ENCODE results near the gene DHRSX. TPM values are rescaled to one million over a fixed set of nuclear protein-coding genes. Genes with fewer than 3 reads are reported as not detected.
"Not testable (repeated sequence)": the region's sequence is repeated elsewhere in the genome, so short reads cannot be mapped to it uniquely, and the experiment has no call there.

Gene DHRSX
- total and polyA plus RNA-seq, 3 donors from 2014 or later = 15.3 to 31.3 (median 29.2) TPM

DNA sequence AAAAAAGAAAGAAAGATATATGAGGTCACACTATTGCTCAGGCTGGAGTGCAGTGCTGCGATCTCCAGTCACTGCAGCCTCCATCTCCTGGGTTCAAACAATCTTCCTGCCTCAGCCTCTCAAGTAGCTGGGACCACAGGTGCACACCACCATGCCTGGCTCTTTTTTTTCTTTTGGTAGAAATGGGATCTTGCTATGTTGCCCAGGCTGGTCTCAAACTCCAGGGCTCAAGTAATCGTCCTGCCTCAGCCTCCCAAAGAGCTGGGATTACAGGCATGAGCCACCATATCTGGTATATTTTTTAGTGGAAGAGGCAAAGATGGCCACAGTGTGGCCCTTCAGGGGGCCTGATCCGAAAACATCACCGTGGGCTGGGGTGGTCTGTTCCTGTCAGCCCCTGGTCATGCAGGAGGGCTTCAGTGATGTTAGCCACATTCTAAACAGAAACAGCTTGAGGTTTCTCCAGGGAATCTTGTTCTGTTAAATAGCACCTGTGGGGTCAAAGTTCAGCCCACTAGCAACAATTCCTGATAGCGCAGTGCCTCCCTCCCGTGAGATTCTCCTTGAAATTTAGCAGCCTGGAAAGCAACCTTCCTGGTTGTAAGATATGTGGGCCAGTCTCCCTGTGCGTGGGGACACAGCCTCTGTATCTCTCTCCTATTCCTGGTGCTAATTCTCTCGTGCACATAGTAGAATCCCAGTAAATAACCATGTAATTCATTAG lies 7.3 kb upstream of the DHRSX start:
- H3K27me3 ChIP-seq = no peaks in the 10 kb centered on the region
- 54 to 59% methylated on average over 6 to 8 of the region's 8 CpGs for WGBS, 2 donors
- no peak overlapping the region for H3K4me3 ChIP-seq
- intact Hi-C loops (cut with DNase I; ENCODE audit: low total_unique reads) = no loop called here
- no peak for DNase-seq
- H3K27ac ChIP-seq = no peak overlapping the region
- H3K9me3 ChIP-seq = no peaks in the 10 kb centered on the region
- TF ChIP-seq POLR2A (IDR thresholded peaks at IDR 0.05) = no peak
- TF ChIP-seq, protein P1, sequence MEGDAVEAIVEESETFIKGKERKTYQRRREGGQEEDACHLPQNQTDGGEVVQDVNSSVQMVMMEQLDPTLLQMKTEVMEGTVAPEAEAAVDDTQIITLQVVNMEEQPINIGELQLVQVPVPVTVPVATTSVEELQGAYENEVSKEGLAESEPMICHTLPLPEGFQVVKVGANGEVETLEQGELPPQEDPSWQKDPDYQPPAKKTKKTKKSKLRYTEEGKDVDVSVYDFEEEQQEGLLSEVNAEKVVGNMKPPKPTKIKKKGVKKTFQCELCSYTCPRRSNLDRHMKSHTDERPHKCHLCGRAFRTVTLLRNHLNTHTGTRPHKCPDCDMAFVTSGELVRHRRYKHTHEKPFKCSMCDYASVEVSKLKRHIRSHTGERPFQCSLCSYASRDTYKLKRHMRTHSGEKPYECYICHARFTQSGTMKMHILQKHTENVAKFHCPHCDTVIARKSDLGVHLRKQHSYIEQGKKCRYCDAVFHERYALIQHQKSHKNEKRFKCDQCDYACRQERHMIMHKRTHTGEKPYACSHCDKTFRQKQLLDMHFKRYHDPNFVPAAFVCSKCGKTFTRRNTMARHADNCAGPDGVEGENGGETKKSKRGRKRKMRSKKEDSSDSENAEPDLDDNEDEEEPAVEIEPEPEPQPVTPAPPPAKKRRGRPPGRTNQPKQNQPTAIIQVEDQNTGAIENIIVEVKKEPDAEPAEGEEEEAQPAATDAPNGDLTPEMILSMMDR (IDR thresholded peaks at IDR 0.05) = no peak
- no peaks in the 10 kb centered on the region for H3K36me3 ChIP-seq (ENCODE audit: low read depth, missing control alignments)
- no peaks in the 10 kb centered on the region for H3K4me1 ChIP-seq

DNA sequence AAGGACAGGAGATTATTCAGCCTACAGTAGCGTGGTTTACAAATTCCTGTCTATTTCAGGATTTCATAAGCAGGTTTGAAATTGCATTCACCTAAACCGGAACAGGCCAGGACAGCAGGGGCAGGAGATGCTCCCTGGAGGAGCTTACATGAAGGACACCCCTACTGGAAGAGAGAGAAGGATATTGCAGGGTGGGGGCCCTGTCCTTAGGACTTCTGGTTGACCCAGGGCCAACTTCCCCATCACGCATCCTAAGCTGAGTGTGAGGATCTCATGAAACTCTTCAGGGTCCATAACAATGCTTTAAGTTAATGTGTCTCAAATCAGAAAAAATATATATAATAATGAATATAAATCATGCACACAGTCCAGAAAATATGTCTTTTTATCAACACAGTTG lies 6.4 kb upstream of the DHRSX start:
- no peaks in the 10 kb centered on the region for H3K4me1 ChIP-seq
- no peaks in the 10 kb centered on the region for H3K36me3 ChIP-seq (ENCODE audit: low read depth, missing control alignments)
- no peak overlapping the region for H3K27ac ChIP-seq
- no peak overlapping the region for H3K4me3 ChIP-seq
- H3K27me3 ChIP-seq = no peaks in the 10 kb centered on the region
- intact Hi-C loops (cut with DNase I; ENCODE audit: low total_unique reads) = no loop called here
- TF ChIP-seq, protein P1 (IDR thresholded peaks at IDR 0.05) = no peak
- TF ChIP-seq POLR2A (IDR thresholded peaks at IDR 0.05) = no peak
- WGBS, 2 donors = 95% methylated on average over 3 of the region's 3 CpGs
- DNase-seq = no peak
- no peaks in the 10 kb centered on the region for H3K9me3 ChIP-seq

DNA sequence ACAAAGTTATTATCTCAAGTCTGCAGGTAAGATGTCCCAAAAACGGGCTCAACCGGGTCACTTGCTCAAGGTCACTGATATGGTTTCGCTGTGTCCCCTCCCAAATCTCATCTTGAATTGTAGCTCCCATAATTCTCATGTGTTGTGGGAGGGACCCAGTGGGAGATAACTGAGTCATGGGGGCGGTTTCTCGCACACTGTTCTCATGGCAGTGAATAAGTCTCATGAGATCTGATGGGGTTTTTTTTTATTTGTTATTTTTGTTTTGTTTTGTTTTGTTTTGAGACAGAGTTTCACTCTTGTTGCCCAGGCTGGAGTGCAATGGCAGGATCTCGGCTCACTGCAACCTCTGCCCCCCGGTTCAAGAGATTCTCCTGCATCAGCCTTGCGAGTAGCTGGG lies 4.6 kb upstream of the DHRSX start:
- intact Hi-C loops (cut with DNase I; ENCODE audit: low total_unique reads); H3K4me3 ChIP-seq; H3K27me3 ChIP-seq; H3K27ac ChIP-seq; H3K4me1 ChIP-seq; H3K9me3 ChIP-seq; H3K36me3 ChIP-seq (ENCODE audit: low read depth, missing control alignments); DNase-seq: not testable (repeated sequence)
- 78 to 86% methylated on average over 8 of the region's 8 CpGs for WGBS, 2 donors

- peaks cover 2% of the 10 kb centered on the region for H3K4me1 ChIP-seq
- no peaks in the 10 kb centered on the region for H3K9me3 ChIP-seq
- H3K27ac ChIP-seq = no peak overlapping the region
- DNase-seq = no peak
- H3K27me3 ChIP-seq = no peaks in the 10 kb centered on the region
- intact Hi-C loops (cut with DNase I; ENCODE audit: low total_unique reads) = no loop called here
- WGBS, 2 donors = 72 to 73% methylated on average over 7 of the region's 7 CpGs
- TF ChIP-seq, protein P1 (IDR thresholded peaks at IDR 0.05) = no peak
- no peak for TF ChIP-seq POLR2A (IDR thresholded peaks at IDR 0.05)
- no peak overlapping the region for H3K4me3 ChIP-seq
- no peaks in the 10 kb centered on the region for H3K36me3 ChIP-seq (ENCODE audit: low read depth, missing control alignments)
Observed at GRCh38 chrX:2504706-2505332, 4.0 kb upstream of the DHRSX start.

DNA sequence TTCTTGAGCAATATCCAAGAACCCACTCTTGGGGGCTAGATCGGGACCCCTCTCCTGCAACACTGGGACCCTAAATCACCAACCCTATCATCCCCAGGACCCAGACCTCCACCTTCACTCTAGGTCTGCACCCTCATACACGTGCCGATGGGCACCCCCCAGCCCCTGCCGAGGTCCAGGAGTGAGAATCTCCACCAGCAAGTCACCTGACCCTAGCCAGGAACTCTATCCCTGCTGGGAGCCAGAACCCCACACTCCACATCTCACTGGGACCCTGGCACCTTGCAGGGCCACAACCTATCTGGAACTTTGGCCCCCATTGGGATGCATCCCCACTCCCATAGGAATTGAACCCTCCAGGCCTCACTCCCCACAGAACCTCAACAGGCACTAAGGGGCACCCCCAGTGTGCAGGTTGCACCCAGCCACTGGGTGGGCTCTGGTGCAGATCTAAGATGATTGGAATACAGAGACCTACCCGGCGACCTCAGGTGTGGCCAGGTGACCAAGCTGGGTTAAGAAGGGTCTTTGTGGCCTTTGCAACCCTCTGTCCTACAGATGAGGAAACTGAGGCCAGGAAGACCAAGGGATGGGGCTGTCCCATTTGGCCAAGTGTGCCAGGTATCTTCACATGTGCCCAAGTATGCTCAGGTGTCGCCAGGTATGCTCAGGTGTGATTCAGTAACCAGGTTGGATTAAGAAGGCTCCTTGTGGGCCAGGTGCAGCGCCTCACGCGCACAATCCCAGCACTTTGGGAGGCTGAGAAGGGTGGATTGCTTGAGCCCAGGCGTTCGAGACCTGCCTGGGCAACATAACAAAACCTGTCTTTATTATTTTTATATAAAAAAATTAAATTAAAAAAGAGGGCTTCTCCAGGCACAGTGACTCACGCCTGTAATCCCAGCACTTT lies 3.1 kb upstream of the DHRSX start:
- TF ChIP-seq POLR2A (IDR thresholded peaks at IDR 0.05) = no peak
- TF ChIP-seq, protein P1 (IDR thresholded peaks at IDR 0.05) = no peak
- Histone ChIP-seq H3K4me3 (no peak overlapping the region), H3K9me3 (no peaks in the 10 kb centered on the region), H3K36me3 (ENCODE audit: low read depth, missing control alignments) (no peaks in the 10 kb centered on the region), H3K4me1 (peaks cover 11% of the 10 kb centered on the region), H3K27ac (no peak overlapping the region), H3K27me3 (no peaks in the 10 kb centered on the region)
- WGBS, 2 donors = 87 to 91% methylated on average over 11 to 13 of the region's 13 CpGs
- DNase-seq = no peak
- intact Hi-C loops (cut with DNase I; ENCODE audit: low total_unique reads) = no loop called here

Measured in testis (tissue), 3 donors.